ENCODE data around the gene GPX1. TPM values are rescaled to one million over a fixed set of nuclear protein-coding genes. Genes with fewer than 3 reads are reported as not detected.
A peak's percentile ranks its signal among the peaks of the same experiment; 100 is the strongest.
"Not testable (repeated sequence)": the region's sequence is repeated elsewhere in the genome, so short reads cannot be mapped to it uniquely, and the experiment has no call there.

The GPX1 gene
- total and polyA plus RNA-seq, 10 donors = 252 to 652 (median 350) TPM

GRCh38 chr3:49401766-49402165 is 43.6 kb upstream of the GPX1 start:
- no peak for TF ChIP-seq POLR2A (IDR thresholded peaks at IDR 0.05)
- TF ChIP-seq CTCF (IDR thresholded peaks at IDR 0.05 in 8 of 11, conservative IDR thresholded peaks at IDR 0.05 in 3 of 11) = no peak
- no peak for TF ChIP-seq POLR2AphosphoS5 (IDR thresholded peaks at IDR 0.05)
- intact Hi-C loops (cut with DNase I; ENCODE audit: low total_unique reads) = no loop called here
- H3K27ac ChIP-seq = peak overlapping the region in 4 of 8 donors; percentile 12 to 69 (median 28)
- no peak overlapping the region for H3K4me3 ChIP-seq
- H3K4me1 ChIP-seq = peaks cover 54 to 99% (median 88%) of the 10 kb centered on the region in 6 donors
- H3K9me3 ChIP-seq = no peaks in the 10 kb centered on the region
- H3K36me3 ChIP-seq = peaks cover 0 to 50% (median 15%) of the 10 kb centered on the region in 6 donors
- 75 to 94% (median 91%) methylated on average over 2 of the region's 2 CpGs for WGBS, 5 donors
- DNase-seq = no peak
- no peaks in the 10 kb centered on the region for H3K27me3 ChIP-seq (replicated peaks in 1 of 7)

- H3K27ac ChIP-seq = peak overlapping the region in 2 of 8 donors; percentile 2 to 51
- DNase-seq = no peak
- no peaks in the 10 kb centered on the region for H3K9me3 ChIP-seq
- peaks cover 0 to 63% (median 26%) of the 10 kb centered on the region in 6 donors for H3K36me3 ChIP-seq
- TF ChIP-seq POLR2AphosphoS5 (IDR thresholded peaks at IDR 0.05) = no peak
- TF ChIP-seq CTCF (IDR thresholded peaks at IDR 0.05 in 8 of 11, conservative IDR thresholded peaks at IDR 0.05 in 3 of 11) = no peak
- no peak for TF ChIP-seq POLR2A (IDR thresholded peaks at IDR 0.05)
- WGBS, 5 donors = 93 to 96% (median 95%) methylated on average over 3 of the region's 3 CpGs
- peaks cover 44 to 99% (median 84%) of the 10 kb centered on the region in 6 donors for H3K4me1 ChIP-seq
- H3K4me3 ChIP-seq = no peak overlapping the region
- intact Hi-C loops (cut with DNase I; ENCODE audit: low total_unique reads) = no loop called here
- H3K27me3 ChIP-seq (replicated peaks in 1 of 7) = no peaks in the 10 kb centered on the region
Observed at GRCh38 chr3:49399461-49399860, 41.3 kb upstream of the GPX1 start.

- Histone ChIP-seq H3K36me3 (peaks cover 0 to 59% (median 24%) of the 10 kb centered on the region in 6 donors), H3K27ac (peak overlapping the region in 5 of 8 donors; percentile 14 to 59 (median 47)), H3K27me3 (replicated peaks in 1 of 7) (no peaks in the 10 kb centered on the region), H3K4me3 (no peak overlapping the region), H3K4me1 (peaks cover 40 to 97% (median 86%) of the 10 kb centered on the region in 6 donors), H3K9me3 (no peaks in the 10 kb centered on the region)
- no peak for DNase-seq
- intact Hi-C loops (cut with DNase I; ENCODE audit: low total_unique reads) = no loop called here
- TF ChIP-seq CTCF (IDR thresholded peaks at IDR 0.05 in 8 of 11, conservative IDR thresholded peaks at IDR 0.05 in 3 of 11) = no peak
- TF ChIP-seq POLR2AphosphoS5 (IDR thresholded peaks at IDR 0.05) = no peak
- TF ChIP-seq POLR2A (IDR thresholded peaks at IDR 0.05) = no peak
- WGBS, 5 donors = 45 to 74% (median 51%) methylated on average over 4 of the region's 4 CpGs
Observed at GRCh38 chr3:49397470-49397869, 39.3 kb upstream of the GPX1 start.

- H3K4me3 ChIP-seq; H3K9me3 ChIP-seq; H3K27ac ChIP-seq; H3K27me3 ChIP-seq (replicated peaks in 1 of 7); intact Hi-C loops (cut with DNase I; ENCODE audit: low total_unique reads); DNase-seq: not testable (repeated sequence)
- 72 to 94% (median 87%) methylated on average over 10 of the region's 10 CpGs for whole genome bisulfite sequencing, 5 donors
- Histone ChIP-seq H3K4me1 (peaks cover 22 to 97% (median 86%) of the 10 kb centered on the region in 6 donors), H3K36me3 (peaks cover 0 to 55% (median 16%) of the 10 kb centered on the region in 6 donors)
Observed at GRCh38 chr3:49391310-49391709, 33.2 kb upstream of the GPX1 start.

GRCh38 chr3:49389297-49389696 is 31.1 kb upstream of the GPX1 start:
- intact Hi-C loops (cut with DNase I; ENCODE audit: low total_unique reads) = no loop called here
- DNase-seq = no peak
- H3K4me3 ChIP-seq = no peak overlapping the region

More at GRCh38 chr3:49389297-49389696, 31.1 kb upstream of the GPX1 start:
- no peaks in the 10 kb centered on the region for H3K9me3 ChIP-seq
- TF ChIP-seq POLR2AphosphoS5 (IDR thresholded peaks at IDR 0.05) (no peak), POLR2A (IDR thresholded peaks at IDR 0.05) (no peak), CTCF (IDR thresholded peaks at IDR 0.05 in 8 of 11, conservative IDR thresholded peaks at IDR 0.05 in 3 of 11) (no peak)
- no peak overlapping the region for H3K27ac ChIP-seq
- WGBS, 5 donors = 95 to 96% (median 96%) methylated on average over 6 of the region's 6 CpGs
- H3K36me3 ChIP-seq = peaks cover 0 to 35% (median 5%) of the 10 kb centered on the region in 6 donors
- peaks cover 17 to 97% (median 90%) of the 10 kb centered on the region in 6 donors for H3K4me1 ChIP-seq
- no peaks in the 10 kb centered on the region for H3K27me3 ChIP-seq (replicated peaks in 1 of 7)

Measured in spleen (tissue), 11 donors.